Breast epithelium (tissue), 4 donors: Measurements from ENCODE around the gene CCDC170. TPM values are rescaled to one million over a fixed set of nuclear protein-coding genes. Genes with fewer than 3 reads are reported as not detected.

ENCODE experiments used
- DNase-seq, 2 donors: peaks; one replicate each; pipeline ENCODE4 v3.0.0-alpha.2; 2019; ENCODE audit warnings: low spot score in 2 of 2
- H3K27ac ChIP-seq, 2 donors: fragments of 200-600 bp; sonication (generic) in 1 of 2; one replicate each; pipeline ENCODE4 v1.5.1; 2016 to 2019; ENCODE audit warnings: mild to moderate bottlenecking in 1 of 2
- H3K27me3 ChIP-seq, 2 donors: fragments of 200-600 bp; sonication (generic) in 1 of 2; one replicate each; pipeline versions ENCODE4 v1.5.1 to v1.6.0; 2017 to 2019; ENCODE audit warnings: control low read depth in 1 of 2, mild to moderate bottlenecking in 1 of 2
- H3K36me3 ChIP-seq: fragments of 200-600 bp; one replicate; pipeline ENCODE4 v1.5.1; 2019
- H3K4me1 ChIP-seq, 2 donors: fragments of 200-600 bp; sonication (generic); one replicate each; pipeline ENCODE4 v1.5.1; 2016 to 2019; ENCODE audit warnings: control low read depth in 1 of 2
- H3K4me3 ChIP-seq, 3 donors: fragments of 200-600 bp; sonication (generic); 1 replicate in 2 of 3; 2 replicates in 1 of 3; pipeline ENCODE4 v1.5.1; 2016 to 2019; ENCODE audit warnings: mild to moderate bottlenecking in 3 of 3, moderate library complexity in 2 of 3
- H3K9me3 ChIP-seq, 2 donors: fragments of 200-600 bp; sonication (generic) in 1 of 2; one replicate each; pipeline ENCODE4 v1.5.1; 2016 to 2019; ENCODE audit warnings: control low read depth in 1 of 2
- POLR2A ChIP-seq: fragments of 450-650 bp; IDR thresholded peaks from one replicate; pipeline ENCODE4 v1.6.1; 2016; ENCODE audit warnings: antibody characterized with exemption, mild to moderate bottlenecking, moderate library complexity
- POLR2AphosphoS5 ChIP-seq, 3 donors: sonication (generic); formaldehyde crosslinking; IDR thresholded peaks; one replicate each; pipeline ENCODE4 v1.6.1; 2017; ENCODE audit warnings: antibody characterized with exemption in 3 of 3
- intact Hi-C: fragments of 100-400 bp; cut with DNase I; formaldehyde crosslinking; loops from one replicate; pipeline ENCODE4 v1.15.1; 2023; ENCODE audit warnings: low total_unique reads
- total RNA-seq, 3 donors: library from RNA; depleted of rRNA; stranded (reverse); fragments of >200 nt; gene quantifications; one replicate each; pipeline ENCODE4 v1.1.0, GENCODE V29; 2016
- TF ChIP-seq, protein P1 (sequence below), 3 donors: fragments of 450-650 bp; IDR thresholded peaks; one replicate each; pipeline ENCODE4 v1.5.1; 2016 to 2017; ENCODE audit warnings: antibody characterized with exemption in 3 of 3, mild to moderate bottlenecking in 3 of 3, moderate library complexity in 3 of 3

The CCDC170 gene
- total RNA-seq, 3 donors from 2014 or later = 3.5 to 9.8 (median 9.4) TPM

DNA sequence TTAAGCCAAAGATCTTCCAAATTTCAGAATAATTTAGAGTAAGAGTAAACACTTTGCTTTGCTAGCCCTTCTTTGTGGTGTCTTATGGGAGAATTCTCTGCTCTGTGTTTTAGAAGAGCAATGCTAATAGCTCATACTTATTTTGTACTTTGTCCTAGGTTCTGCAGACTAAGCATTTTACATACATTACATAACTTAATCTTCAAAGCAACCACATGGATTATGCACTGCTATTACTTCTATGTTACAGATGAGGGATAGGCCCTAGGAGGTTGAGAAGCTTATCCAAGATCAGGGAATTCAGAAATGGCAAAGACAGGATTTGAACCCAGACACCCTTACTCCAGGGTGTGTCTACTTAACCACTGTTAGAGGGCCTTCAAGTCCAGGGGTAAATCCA is 9.8 kb upstream of the CCDC170 start:
- DNase-seq = no peak
- Histone ChIP-seq H3K27ac (no peak overlapping the region), H3K36me3 (no peaks in the 10 kb centered on the region), H3K4me3 (no peak overlapping the region), H3K27me3 (no peaks in the 10 kb centered on the region), H3K4me1 (no peaks in the 10 kb centered on the region), H3K9me3 (no peaks in the 10 kb centered on the region)
- TF ChIP-seq POLR2A = no peak
- TF ChIP-seq POLR2AphosphoS5 (IDR thresholded peaks at IDR 0.05) = no peak
- TF ChIP-seq, protein P1, sequence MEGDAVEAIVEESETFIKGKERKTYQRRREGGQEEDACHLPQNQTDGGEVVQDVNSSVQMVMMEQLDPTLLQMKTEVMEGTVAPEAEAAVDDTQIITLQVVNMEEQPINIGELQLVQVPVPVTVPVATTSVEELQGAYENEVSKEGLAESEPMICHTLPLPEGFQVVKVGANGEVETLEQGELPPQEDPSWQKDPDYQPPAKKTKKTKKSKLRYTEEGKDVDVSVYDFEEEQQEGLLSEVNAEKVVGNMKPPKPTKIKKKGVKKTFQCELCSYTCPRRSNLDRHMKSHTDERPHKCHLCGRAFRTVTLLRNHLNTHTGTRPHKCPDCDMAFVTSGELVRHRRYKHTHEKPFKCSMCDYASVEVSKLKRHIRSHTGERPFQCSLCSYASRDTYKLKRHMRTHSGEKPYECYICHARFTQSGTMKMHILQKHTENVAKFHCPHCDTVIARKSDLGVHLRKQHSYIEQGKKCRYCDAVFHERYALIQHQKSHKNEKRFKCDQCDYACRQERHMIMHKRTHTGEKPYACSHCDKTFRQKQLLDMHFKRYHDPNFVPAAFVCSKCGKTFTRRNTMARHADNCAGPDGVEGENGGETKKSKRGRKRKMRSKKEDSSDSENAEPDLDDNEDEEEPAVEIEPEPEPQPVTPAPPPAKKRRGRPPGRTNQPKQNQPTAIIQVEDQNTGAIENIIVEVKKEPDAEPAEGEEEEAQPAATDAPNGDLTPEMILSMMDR (IDR thresholded peaks at IDR 0.05) = no peak
- intact Hi-C loops = no loop called here

DNA sequence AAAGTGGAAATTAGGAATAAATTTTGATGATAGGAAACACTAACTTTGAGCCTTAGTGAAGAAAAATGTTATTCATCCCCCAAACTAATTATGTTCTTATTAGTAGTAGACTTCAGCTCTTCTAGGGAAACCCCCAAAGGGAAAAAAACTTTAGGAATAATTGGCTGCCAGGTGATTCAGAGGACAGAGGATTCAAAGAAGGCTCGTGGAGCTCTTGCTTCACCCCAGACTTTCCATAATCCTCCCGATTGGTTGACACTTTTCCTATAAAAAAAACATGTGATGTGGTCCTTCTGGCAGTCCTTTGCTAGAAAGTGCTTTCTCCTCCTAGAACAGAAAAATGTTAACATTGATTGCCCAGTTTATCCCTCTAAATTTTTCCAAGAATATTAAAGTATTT is 5.6 kb upstream of the CCDC170 start:
- DNase-seq = no peak
- H3K27ac ChIP-seq = no peak overlapping the region
- H3K27me3 ChIP-seq = no peaks in the 10 kb centered on the region
- no peak overlapping the region for H3K4me3 ChIP-seq
- no peaks in the 10 kb centered on the region for H3K9me3 ChIP-seq
- intact Hi-C loops = no loop called here
- H3K4me1 ChIP-seq = no peaks in the 10 kb centered on the region
- TF ChIP-seq POLR2AphosphoS5 (IDR thresholded peaks at IDR 0.05) (no peak), POLR2A (no peak)
- TF ChIP-seq, protein P1 (IDR thresholded peaks at IDR 0.05) = no peak
- H3K36me3 ChIP-seq = no peaks in the 10 kb centered on the region

DNA sequence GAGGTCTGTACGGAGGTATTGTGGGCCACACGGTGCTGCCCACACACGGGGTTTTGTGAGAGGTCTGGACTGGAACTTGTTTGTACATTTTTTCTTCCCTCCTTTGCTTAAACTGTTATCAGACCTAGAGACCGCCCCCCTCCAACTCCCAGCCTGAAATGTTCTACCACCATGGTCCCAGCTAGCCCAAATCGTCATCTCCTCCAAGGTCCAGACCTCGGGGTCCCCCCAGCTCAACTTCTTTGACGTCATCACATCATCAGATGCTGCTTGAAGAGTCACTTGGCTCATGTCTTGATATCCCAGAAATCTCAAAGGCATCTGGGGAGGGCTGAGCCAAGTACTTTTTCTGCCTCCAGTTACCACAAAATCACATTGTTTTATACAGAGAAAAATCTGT is 2.8 kb upstream of the CCDC170 start:
- Histone ChIP-seq H3K36me3 (no peaks in the 10 kb centered on the region), H3K27ac (peak overlapping the region; percentile 48 to 75), H3K4me1 (peaks cover 0 to 5% of the 10 kb centered on the region in 2 donors), H3K27me3 (no peaks in the 10 kb centered on the region), H3K9me3 (no peaks in the 10 kb centered on the region), H3K4me3 (no peak overlapping the region)
- TF ChIP-seq POLR2A (no peak), POLR2AphosphoS5 (IDR thresholded peaks at IDR 0.05) (no peak)
- TF ChIP-seq, protein P1 (IDR thresholded peaks at IDR 0.05) = no peak
- intact Hi-C loops = no loop called here
- DNase-seq = no peak

DNA sequence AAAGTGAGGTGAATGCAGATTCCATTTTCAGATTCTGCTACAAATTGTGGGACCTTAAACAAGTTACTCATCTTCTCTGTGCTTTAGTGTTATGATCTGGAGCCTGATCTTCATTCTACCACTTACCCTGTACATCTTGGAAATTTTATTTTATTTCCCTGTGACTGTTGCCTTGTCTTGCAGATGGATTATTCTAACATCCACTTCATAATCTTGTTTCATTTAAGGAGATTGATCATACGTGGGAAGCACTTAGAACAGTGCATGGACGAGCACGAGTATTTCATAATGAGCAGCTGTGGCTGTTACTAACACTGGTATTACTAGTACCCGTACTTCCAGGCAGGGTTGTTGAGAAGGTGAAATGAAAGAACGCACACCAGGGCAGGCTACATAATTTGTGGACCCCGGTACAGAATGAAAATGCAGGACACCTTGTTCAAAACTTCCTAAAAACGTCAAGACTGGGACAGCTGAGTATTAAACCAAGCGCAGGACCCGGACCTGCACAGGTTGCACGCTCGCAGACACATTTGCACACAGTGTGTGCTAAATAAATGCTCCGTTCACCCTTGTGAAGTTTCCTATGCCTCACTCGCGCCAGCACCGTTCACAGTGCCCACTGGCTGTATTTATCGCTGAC is 535 bp upstream of the CCDC170 start:
- TF ChIP-seq POLR2AphosphoS5 (IDR thresholded peaks at IDR 0.05) (no peak), POLR2A (no peak)
- TF ChIP-seq, protein P1 (IDR thresholded peaks at IDR 0.05) = no peak
- H3K9me3 ChIP-seq = no peaks in the 10 kb centered on the region
- H3K4me3 ChIP-seq = peak overlapping the region; percentile 58 to 90 (median 70)
- no peak for DNase-seq
- peak overlapping the region; percentile 88 to 96 for H3K27ac ChIP-seq
- no peaks in the 10 kb centered on the region for H3K36me3 ChIP-seq
- peaks cover 0 to 5% of the 10 kb centered on the region in 2 donors for H3K4me1 ChIP-seq
- H3K27me3 ChIP-seq = no peaks in the 10 kb centered on the region
- intact Hi-C loops = no loop called here

DNA sequence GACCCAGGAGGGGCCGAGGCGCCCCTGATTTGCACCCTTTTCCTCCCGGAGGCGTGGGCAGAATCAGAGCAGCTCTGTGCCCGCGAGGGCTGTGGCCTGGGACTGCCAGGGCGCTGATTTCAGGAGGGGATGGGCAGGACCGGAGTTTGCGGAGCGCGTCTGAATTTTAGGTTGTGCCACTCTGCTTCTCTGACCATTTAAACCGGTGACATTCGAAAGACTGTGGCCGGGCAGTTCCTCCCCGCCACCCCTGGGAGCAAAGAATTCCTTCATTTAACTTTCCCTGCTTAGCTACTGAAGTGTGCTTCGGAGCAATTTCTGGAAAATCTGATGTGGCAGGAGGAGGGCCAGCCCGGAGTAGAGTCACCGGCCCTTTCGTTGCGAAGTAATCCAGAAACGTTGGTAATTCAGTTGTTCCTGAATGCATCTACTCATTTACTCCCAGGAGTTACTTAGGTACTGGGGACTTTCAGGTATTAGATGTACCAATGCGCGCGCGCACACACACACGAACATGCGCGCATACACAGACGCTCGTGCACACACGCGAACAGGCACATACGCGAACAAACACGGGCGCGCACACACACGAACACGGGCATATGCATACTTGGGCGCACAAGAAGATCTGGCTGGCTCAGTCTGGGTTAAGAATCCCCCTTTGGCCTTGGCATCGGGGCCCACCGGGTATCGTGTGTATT is 568 bp downstream of the CCDC170 start:
- TF ChIP-seq POLR2AphosphoS5 (IDR thresholded peaks at IDR 0.05) = no peak
- TF ChIP-seq, protein P1 (IDR thresholded peaks at IDR 0.05) = peak in 1 of 3 donors; percentile 19
- Histone ChIP-seq H3K4me1 (peaks cover 0 to 5% of the 10 kb centered on the region in 2 donors), H3K27ac (peak overlapping the region; percentile 88 to 96), H3K27me3 (no peaks in the 10 kb centered on the region), H3K4me3 (peak overlapping the region; percentile 58 to 90 (median 70)), H3K36me3 (no peaks in the 10 kb centered on the region), H3K9me3 (no peaks in the 10 kb centered on the region)
- DNase-seq = peak; percentile 36 to 57
- intact Hi-C loops = no loop called here
